OCI-LY7 (cell line): Measurements from ENCODE around the gene SLC35B4. TPM values are rescaled to one million over a fixed set of nuclear protein-coding genes. Genes with fewer than 3 reads are reported as not detected.

ENCODE experiments used
- BruUV-seq: library from RNA; stranded (reverse); fragments of 400-500 nt; replicated peaks from 2 replicates; lab custom pipeline; 2021; lab: Mats Ljungman, UMichigan
- CTCF ChIA-PET: fragments of 300-600 bp; sonication (Branson Sonifier 250); formaldehyde crosslinking; loops from one replicate; lab custom pipeline; 2022; ENCODE audit warnings: antibody characterized with exemption; ENCODE audit not compliant: unreplicated experiment; lab: Charles Lee
- POLR2A ChIA-PET: fragments of 300-600 bp; sonication (Branson Sonifier 250); formaldehyde crosslinking; loops from one replicate; lab custom pipeline; 2022; ENCODE audit warnings: antibody characterized with exemption; lab: Charles Lee
- DNase-seq: peaks from one replicate; pipeline ENCODE4 v3.0.0-alpha.2; 2015; ENCODE audit warnings: low spot score
- H2AFZ ChIP-seq: fragments of 200-600 bp; sonication (generic), shearing (Covaris generic); 2 replicates; pipeline ENCODE4 v1.6.1; 2014; ENCODE audit warnings: mild to moderate bottlenecking, antibody characterized with exemption, low read length, moderate library complexity
- H3K27ac ChIP-seq: fragments of 200-600 bp; sonication (generic); 2 replicates; pipeline ENCODE4 v1.5.1; 2014; ENCODE audit warnings: mixed run types, low read depth, mild to moderate bottlenecking, moderate library complexity, low read length, inconsistent platforms; ENCODE audit not compliant: poor library complexity, severe bottlenecking
- H3K36me3 ChIP-seq: fragments of 200-600 bp; sonication (generic); 2 replicates; pipeline ENCODE4 v1.6.1; 2014; ENCODE audit warnings: mild to moderate bottlenecking, antibody characterized with exemption, low read length, moderate library complexity, mixed read lengths; ENCODE audit not compliant: insufficient read depth
- H3K4me1 ChIP-seq: fragments of 200-600 bp; sonication (generic); 2 replicates; pipeline ENCODE4 v1.5.1; 2014; ENCODE audit warnings: mild to moderate bottlenecking, low read length; ENCODE audit not compliant: insufficient read depth, poor library complexity, severe bottlenecking
- H3K4me2 ChIP-seq: fragments of 200-600 bp; sonication (generic); 2 replicates; pipeline ENCODE4 v1.6.1; 2014; ENCODE audit warnings: mild to moderate bottlenecking, low read length
- H3K4me3 ChIP-seq: fragments of 200-600 bp; sonication (generic); 2 replicates; pipeline ENCODE4 v1.5.1; 2014; ENCODE audit warnings: mild to moderate bottlenecking, low read depth, low read length; ENCODE audit not compliant: poor library complexity, severe bottlenecking
- H3K79me2 ChIP-seq: fragments of 200-600 bp; sonication (generic); 2 replicates; pipeline ENCODE4 v1.6.1; 2016; ENCODE audit warnings: low read depth, mild to moderate bottlenecking, low read length, moderate library complexity, mixed read lengths; ENCODE audit not compliant: insufficient read depth
- H3K9me2 ChIP-seq: fragments of 200-600 bp; sonication (generic); 2 replicates; pipeline ENCODE4 v1.6.1; 2016; ENCODE audit warnings: mild to moderate bottlenecking, low read length, mixed read lengths; ENCODE audit not compliant: insufficient read depth
- H3K9me3 ChIP-seq: fragments of 200-600 bp; sonication (generic); 2 replicates; pipeline ENCODE4 v1.6.1; 2014; ENCODE audit warnings: mild to moderate bottlenecking, mixed run types, low read length, mixed read lengths
- H4K20me1 ChIP-seq: fragments of 200-600 bp; sonication (generic); 2 replicates; pipeline ENCODE4 v1.6.1; 2014; ENCODE audit warnings: mild to moderate bottlenecking, antibody characterized with exemption, low read length, moderate library complexity, mixed read lengths; ENCODE audit not compliant: insufficient read depth
- CTCF ChIP-seq: fragments of 200-600 bp; sonication (generic); conservative IDR thresholded peaks from 2 replicates; pipeline ENCODE4 v1.5.1; 2014; ENCODE audit warnings: mild to moderate bottlenecking, antibody characterized with exemption, low read length, moderate library complexity, mixed read lengths
- EZH2phosphoT487 ChIP-seq: fragments of 200-600 bp; sonication (generic); IDR thresholded peaks from 2 replicates; pipeline ENCODE4 v1.6.1; 2018; ENCODE audit warnings: low read depth, borderline replicate concordance, mild to moderate bottlenecking, mixed run types, antibody characterized with exemption, low read length, moderate library complexity, mixed read lengths
- intact Hi-C: fragments of 100-400 bp; cut with micrococcal nuclease; formaldehyde crosslinking; loops from one replicate; pipeline ENCODE4 v1.10.0; 2022; ENCODE audit not compliant: unreplicated experiment
- total RNA-seq, 2 experiments: library from RNA; depleted of rRNA in 1 of 2; stranded (reverse); fragments of >200 nt in 1 of 2; shearing (Covaris generic) in 1 of 2; gene quantifications; 2 replicates each; pipeline ENCODE4 v1.2.3, GENCODE V29; 2014 to 2022

The SLC35B4 gene
- total RNA-seq, 2 experiments from 2014 or later, result 32.3 to 38.1 TPM

GRCh38 chr7:134334408-134334807 lies 17.7 kb upstream of the SLC35B4 start:
- no peaks in the 10 kb centered on the region for H3K36me3 ChIP-seq
- no TSS peak for BruUV-seq
- intact Hi-C loops, result no loop called here
- POLR2A ChIA-PET, result no interaction called here
- no peak for TF ChIP-seq EZH2phosphoT487
- TF ChIP-seq CTCF, result no peak
- CTCF ChIA-PET, result no interaction called here
- H3K9me2 ChIP-seq, result no peaks in the 10 kb centered on the region
- no peak overlapping the region for H3K27ac ChIP-seq
- no peak overlapping the region for H3K4me2 ChIP-seq
- no peaks in the 10 kb centered on the region for H4K20me1 ChIP-seq
- no peak for DNase-seq
- H3K4me3 ChIP-seq, result no peak overlapping the region
- no peaks in the 10 kb centered on the region for H3K4me1 ChIP-seq
- H3K79me2 ChIP-seq, result no peaks in the 10 kb centered on the region
- H2AFZ ChIP-seq, result no peak overlapping the region
- H3K9me3 ChIP-seq, result no peaks in the 10 kb centered on the region

- H2AFZ ChIP-seq, result no peak overlapping the region
- ChIA-PET POLR2A (no interaction called here), CTCF (no interaction called here)
- DNase-seq, result no peak
- H3K4me2 ChIP-seq, result no peak overlapping the region
- H4K20me1 ChIP-seq, result no peaks in the 10 kb centered on the region
- no peaks in the 10 kb centered on the region for H3K36me3 ChIP-seq
- TF ChIP-seq CTCF, result no peak
- no peaks in the 10 kb centered on the region for H3K9me3 ChIP-seq
- no peaks in the 10 kb centered on the region for H3K9me2 ChIP-seq
- no TSS peak for BruUV-seq
- H3K79me2 ChIP-seq, result no peaks in the 10 kb centered on the region
- no peaks in the 10 kb centered on the region for H3K4me1 ChIP-seq
- no peak overlapping the region for H3K27ac ChIP-seq
- no peak overlapping the region for H3K4me3 ChIP-seq
- intact Hi-C loops, result no loop called here
These were observed 17.2 kb upstream of the SLC35B4 start for GRCh38 chr7:134333943-134334342.

GRCh38 chr7:134332892-134333291 lies 16.2 kb upstream of the SLC35B4 start:
- H3K9me3 ChIP-seq, result no peaks in the 10 kb centered on the region
- no peak for DNase-seq
- H3K79me2 ChIP-seq, result no peaks in the 10 kb centered on the region
- intact Hi-C loops, result no loop called here
- no peaks in the 10 kb centered on the region for H4K20me1 ChIP-seq
- no peak overlapping the region for H3K4me2 ChIP-seq
- TF ChIP-seq CTCF, result no peak
- TF ChIP-seq EZH2phosphoT487, result no peak
- no peaks in the 10 kb centered on the region for H3K4me1 ChIP-seq
- no peak overlapping the region for H2AFZ ChIP-seq
- H3K9me2 ChIP-seq, result no peaks in the 10 kb centered on the region
- POLR2A ChIA-PET, result interaction anchor here (1.6 kb wide), 1 partner anchor 11 kb away, joined by 5 read pairs; no protein-coding TSS in a partner anchor
- no TSS peak for BruUV-seq
- no peaks in the 10 kb centered on the region for H3K36me3 ChIP-seq
- no peak overlapping the region for H3K27ac ChIP-seq
- no peak overlapping the region for H3K4me3 ChIP-seq
- CTCF ChIA-PET, result no interaction called here
